Activated CD4-positive, alpha-beta T cell treated with anti-CD3 and anti-CD28 coated beads for 24 hours (primary cell): ENCODE results near the gene TMEM25.
"Not testable (repeated sequence)": the region's sequence is repeated elsewhere in the genome, so short reads cannot be mapped to it uniquely, and the experiment has no call there.

Experiments used
- DNase-seq, 2 donors: peaks; one replicate each; pipeline ENCODE4 v3.0.0-alpha.2; 2020; ENCODE audit warnings: low read depth in 2 of 2

TMEM25 gene

DNA sequence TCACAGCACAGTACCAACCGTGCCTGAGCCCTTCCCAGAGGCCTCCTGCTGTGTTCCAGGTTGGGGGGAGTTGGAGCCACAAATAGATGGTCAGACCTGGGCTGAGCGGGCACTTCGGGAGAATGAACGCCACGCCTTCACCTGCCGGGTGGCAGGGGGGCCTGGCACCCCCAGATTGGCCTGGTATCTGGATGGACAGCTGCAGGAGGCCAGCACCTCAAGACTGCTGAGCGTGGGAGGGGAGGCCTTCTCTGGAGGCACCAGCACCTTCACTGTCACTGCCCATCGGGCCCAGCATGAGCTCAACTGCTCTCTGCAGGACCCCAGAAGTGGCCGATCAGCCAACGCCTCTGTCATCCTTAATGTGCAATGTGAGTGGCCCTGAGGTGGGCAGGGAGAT is 1.1 kb downstream of the TMEM25 start:
- DNase-seq: no peak

DNA sequence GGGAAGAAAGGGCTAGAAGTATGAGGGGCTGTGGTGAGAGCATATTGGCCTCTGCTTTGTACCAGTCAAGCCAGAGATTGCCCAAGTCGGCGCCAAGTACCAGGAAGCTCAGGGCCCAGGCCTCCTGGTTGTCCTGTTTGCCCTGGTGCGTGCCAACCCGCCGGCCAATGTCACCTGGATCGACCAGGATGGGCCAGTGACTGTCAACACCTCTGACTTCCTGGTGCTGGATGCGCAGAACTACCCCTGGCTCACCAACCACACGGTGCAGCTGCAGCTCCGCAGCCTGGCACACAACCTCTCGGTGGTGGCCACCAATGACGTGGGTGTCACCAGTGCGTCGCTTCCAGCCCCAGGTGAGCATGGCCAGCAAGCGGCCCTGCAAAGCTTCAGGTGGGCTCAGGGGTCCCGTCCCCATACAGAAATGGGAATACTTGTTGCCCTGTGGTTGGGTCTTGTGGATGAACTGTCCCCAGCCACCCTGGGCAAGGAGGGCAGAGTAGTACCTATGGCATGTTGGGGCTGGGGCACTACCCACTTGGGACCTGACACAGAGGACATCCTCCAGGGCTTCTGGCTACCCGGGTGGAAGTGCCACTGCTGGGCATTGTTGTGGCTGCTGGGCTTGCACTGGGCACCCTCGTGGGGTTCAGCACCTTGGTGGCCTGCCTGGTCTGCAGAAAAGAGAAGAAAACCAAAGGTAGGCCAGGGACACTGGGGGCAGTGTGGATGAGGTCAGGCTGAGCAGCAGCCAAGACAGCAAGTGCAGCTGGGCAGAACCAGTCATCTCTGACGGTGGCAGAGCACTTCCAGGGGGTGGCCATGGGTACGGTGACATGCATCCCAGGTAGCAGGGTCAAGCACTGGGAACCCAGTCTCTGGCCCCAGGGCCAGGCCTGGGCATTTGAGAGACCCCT is 2.1 kb downstream of the TMEM25 start:
- DNase-seq: no peak

DNA sequence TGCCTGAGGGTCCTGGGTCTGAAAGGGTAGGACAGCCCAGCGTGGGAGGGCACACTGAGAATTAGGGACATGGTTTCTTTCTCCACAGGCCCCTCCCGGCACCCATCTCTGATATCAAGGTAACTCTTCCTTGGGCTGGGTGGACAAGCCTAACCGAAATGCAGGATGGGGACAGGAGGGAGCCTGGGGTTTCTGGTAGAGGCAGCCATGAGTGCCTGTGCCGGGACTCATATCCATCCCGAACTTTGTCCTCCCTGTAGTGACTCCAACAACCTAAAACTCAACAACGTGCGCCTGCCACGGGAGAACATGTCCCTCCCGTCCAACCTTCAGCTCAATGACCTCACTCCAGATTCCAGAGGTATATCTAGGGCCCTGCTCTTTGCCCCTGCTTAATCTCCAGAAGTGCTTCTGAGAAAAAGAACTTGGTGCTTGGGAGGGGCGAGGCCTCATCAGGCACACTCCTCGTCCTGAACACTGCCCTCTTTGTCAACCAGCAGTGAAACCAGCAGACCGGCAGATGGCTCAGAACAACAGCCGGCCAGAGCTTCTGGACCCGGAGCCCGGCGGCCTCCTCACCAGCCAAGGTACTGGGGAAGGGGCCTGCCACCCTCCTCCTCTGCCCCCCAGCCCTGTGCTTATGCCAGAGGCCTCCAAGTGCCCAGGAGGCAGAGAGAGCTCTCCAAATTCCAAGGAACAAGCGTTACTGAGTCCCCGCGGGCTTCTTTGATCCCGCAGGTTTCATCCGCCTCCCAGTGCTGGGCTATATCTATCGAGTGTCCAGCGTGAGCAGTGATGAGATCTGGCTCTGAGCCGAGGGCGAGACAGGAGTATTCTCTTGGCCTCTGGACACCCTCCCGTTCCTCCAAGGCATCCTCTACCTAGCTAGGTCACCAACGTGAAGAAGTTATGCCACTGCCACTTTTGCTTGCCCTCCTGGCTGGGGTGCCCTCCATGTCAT is 3.1 kb downstream of the TMEM25 start:
- DNase-seq: no peak

DNA sequence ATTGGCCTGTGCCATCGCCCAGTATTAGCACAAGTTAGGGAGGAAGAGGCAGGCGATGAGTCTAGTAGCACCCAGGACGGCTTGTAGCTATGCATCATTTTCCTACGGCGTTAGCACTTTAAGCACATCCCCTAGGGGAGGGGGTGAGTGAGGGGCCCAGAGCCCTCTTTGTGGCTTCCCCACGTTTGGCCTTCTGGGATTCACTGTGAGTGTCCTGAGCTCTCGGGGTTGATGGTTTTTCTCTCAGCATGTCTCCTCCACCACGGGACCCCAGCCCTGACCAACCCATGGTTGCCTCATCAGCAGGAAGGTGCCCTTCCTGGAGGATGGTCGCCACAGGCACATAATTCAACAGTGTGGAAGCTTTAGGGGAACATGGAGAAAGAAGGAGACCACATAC is 4.3 kb downstream of the TMEM25 start:
- no peak for DNase-seq

DNA sequence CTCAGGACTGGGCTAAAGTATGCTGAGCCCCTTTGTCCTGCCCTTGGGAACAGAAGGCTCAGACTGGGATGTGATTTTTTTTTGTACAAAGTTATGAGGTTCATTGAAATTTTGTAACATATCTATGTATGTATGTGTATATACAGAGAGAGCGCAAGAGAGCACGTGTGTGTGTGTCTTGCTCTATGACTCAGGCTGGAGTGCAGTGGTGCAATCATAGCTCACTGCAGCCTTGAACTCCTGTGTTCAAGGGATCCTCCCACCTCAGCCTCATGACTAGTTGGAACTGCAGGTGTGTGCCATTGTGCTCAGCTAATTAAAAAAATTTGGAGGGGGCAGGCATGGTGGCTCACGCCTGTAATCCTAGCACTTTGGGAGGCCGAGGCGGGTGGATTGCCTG is 5.7 kb downstream of the TMEM25 start:
- DNase-seq: no peak

DNA sequence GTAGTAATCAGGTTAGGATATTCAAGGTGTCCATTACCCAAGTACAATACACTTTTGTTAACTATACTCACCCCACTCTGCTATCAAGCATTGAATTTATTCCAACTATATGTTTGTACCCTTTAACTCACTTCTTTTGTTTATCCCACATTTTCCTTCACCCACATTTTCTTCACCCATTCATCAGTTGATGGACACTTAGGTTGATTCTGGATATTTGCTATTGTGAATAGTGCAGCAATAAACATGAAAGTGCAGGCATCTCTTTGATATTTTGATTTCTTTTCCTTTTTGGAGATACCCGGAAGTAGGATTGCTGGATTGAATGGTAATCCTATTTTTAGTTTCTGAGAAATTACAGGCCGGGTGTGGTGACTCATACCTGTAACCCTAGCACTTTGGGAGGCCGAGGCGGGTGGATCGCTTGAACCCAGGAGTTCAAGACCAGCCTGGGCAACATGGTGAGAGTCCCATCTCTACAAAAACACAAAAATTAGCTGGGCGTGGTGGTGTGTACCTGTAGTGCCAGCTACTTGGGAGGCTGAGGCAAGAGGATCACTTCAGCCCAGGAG is 6.5 kb downstream of the TMEM25 start:
- no peak for DNase-seq

DNA sequence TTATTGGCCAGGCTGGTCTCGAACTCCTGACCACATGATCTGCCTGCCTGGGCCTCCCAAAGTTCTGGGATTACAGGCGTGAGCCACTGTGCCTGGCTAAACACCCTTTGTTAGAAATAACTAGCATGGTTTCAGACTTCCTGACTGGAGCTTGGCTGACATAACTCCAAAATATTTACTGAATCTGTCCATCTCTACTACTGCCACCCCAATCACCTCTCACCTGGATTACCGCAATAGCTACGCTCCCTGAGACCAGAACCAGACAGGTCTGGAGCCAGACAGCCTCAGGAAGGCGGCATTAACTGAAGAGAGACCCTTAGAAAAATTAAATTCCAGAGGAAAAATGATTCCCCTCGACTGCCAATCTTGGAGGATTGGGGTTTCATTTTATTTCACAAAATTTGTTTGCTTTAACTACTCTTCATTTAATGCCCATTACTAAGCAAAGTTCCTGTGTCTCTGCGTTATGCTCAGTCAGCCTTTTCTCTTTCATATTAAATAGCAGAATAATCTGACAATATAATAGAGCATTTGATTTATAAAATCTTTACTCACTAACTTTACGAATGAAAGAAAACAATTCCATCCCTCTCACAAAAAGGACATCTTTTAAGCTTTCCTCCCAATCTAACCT is 13.1 kb downstream of the TMEM25 start:
- DNase-seq: no peak

DNA sequence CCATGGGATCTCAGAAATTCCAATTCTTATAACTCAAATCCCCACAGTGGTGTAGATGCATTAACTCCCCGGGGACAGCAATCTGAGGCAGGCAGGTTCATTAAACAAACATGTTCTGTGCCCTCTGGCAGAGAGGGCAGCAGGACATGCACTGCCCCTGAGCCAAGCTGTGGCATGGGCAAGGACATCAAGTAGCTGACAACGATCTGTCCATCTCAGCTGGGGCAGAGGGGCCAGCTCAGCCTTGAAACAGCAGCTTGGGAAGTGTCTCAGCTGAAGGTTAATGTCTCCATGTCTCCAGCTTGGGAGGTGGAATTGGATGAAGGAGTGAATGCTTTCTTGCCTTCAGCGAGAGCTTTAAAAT is 13.6 kb downstream of the TMEM25 start:
- DNase-seq: no peak

DNA sequence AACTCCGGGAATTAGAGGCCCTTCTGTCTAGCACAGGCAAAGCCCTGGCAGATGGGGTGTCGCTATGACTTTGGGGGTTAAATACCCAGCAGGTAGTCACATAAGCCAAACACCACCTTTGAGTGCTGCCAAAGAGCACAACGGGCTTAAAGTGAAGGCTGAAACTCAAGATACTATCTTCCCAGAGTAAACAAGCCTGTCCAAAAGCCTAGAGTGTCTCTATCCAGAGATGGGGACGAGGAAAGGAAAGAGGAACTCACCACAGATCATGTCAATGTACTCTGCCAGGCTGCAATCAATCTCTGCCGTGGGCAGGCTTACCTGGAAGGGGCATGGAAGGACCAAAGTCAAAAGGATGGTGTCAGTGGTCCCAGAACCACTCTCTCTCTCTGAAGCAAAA is 14.5 kb downstream of the TMEM25 start:
- DNase-seq: no peak

DNA sequence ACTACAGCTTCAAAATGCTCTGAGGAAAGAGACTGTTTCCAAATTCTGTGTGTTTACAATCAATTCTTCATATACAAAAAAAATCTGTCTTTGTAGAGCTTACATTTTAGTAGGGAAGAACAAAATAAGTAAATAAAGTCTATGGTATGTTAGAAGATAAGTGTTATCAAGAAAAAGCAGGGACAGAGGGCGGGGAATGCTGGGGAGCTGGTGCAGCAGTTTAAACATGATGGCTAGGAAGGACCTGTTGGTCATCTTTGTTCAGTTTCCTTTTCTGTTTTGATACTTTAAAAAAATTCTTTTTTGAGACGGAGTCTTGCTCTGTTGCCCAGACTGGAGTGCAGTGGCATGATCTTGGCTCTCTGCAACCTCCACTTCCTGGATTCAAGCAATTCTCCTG is 16.1 kb downstream of the TMEM25 start:
- no peak for DNase-seq

DNA sequence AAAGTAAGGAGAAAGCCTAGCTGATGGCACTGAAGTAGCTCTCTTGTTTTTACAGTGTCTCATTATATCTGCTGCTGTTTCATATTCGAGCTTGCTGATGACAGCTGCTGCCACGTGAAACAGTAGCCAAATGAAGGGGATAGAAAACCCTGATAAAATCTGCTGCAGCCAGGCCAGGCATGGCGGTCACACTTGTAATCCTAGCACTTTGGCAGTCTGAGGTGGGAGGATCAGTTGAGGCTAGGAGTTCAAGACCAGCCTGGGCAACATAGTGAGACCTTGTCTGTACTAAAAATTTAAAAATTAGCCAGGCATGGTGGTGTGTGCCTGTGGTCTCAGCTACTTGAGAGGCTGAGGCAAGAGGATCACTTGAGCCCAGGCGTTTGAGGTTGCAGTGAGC is 21.3 kb downstream of the TMEM25 start:
- DNase-seq: no peak

DNA sequence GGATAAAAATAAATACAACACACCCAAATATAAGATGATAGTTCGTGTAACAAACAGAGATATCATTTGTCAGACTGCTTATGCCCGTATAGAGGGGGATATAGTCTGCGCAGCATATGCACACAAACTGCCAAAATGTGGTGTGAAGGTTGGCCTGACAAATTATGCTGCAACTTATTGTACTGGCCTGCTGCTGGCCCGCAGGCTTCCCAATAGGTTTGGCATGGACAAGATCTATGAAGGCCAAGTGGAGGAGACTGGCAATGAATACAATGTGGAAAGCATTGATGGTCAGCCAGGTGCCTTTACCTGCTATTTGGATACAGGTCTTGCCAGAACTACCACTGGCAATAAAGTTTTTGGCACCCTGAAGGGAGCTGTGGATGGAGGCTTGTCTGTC is 29.8 kb downstream of the TMEM25 start:
- no peak for DNase-seq

DNA sequence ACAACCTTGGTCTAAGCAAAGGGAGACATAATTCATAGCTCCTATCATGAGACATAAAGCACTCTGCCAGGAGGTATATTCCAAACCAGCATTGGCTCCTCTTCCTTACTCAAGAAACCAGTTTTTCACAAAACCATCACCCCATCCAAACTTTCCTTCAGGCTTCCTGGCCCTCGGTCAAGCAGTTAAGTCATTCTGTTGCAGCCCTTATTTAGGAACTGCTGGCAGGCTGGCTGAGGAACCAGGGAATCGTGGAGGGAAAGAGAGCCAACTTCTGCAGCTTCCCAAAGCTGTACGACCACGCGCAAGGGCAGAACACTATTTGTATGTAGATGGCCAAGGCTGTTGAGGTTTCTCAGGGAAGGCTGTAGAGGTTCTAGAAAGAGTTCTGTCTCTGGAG is 34.1 kb downstream of the TMEM25 start:
- no peak for DNase-seq

DNA sequence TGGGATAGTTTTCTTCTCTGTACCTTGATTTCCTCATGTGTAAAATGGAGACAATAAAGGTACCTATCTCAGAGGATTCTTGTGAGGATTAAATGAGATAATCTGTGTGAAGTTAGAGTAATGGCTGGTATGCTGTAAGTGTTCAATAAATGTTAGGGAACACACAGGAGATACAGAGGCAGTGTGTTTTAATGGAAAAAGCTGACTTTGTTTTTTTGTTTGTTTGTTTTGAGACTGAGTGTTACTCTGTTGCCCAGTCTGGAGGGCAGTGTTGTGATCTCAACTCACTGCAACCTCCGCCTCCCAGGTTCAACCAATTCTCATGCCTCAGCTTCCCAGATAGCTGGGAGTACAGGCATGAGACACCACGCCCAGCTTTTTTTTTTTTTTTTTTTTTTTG is 38.7 kb downstream of the TMEM25 start:
- no peak for DNase-seq

DNA sequence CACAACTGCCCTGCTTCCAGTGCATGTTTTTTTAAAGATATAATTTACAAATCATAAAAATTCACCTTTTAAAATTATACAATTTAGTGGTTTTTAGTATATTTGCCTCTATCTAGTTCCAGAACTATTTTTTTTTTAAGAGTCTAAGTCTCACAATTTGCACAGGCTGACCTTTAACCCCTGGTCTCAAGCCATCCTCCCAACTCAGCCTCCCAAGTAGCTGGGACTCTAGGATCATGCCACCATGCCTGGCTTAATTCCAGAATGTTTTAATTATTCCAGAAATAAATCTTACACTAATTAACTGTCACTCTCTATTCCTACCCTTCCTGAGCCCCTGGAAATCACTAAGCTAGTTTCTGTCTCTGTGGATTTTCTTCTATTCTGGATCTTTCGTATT is 39.8 kb downstream of the TMEM25 start:
- DNase-seq: no peak

DNA sequence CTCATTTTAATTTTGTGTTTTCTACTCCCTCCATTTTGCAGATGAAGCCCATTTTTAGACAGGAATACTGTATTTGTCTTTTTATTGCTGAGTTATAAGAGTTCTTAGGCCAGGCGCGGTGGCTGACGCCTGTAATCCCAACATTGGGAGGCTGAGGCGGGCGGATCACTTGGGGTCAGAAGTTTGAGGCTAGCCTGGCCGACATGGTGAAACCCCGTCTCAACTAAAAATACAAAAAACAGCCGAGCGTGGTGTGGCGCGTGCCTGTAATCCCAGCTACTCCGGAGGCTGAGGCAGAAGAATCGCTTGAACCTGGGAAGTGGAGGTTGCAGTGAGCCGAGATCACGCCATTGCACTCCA is 40.7 kb downstream of the TMEM25 start:
- peak in 1 of 2 donors; percentile 1 for DNase-seq

DNA sequence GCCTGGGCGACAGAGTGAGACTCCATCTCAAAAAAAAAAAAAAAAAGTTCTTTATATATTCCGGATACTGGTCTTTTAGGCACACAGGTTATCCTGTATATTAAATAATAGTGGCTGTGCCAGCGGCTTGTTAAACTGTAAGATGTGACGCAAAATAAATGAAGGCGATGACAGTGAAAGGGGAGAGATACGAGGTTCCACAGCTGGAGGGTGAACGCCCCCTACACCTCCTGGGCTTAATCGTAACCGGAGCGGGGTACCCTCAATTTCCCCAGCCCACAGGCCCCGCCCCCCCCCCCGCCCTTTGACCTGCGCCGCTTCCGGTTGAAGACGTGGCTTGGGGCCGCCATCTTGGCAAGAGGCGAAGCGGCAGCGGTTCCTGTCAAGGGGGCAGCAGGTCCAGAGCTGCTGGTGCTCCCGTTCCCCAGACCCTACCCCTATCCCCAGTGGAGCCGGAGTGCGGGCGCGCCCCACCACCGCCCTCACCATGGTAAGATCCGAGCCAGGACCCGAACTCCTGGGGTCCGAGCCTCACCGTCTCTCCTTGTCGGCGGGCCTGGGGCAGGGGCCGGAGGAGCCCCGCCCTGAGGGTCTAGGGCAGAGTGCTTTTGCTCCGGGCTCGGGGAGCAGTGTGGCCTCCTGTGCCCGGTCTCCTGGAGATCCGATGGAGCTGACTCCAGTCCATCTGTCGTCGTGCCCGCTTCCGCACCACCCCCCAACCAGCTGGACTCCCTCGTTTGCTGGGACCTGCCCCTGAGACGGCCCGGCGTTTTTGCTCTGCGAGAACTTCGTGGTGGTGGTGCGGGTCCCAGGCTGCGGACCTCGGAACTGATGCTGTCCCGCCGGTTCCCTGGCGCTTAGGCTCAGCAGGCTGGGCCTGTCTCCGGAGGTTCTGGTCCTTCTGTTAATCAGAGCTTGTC is 41.3 kb downstream of the TMEM25 start, which contains the start of gene ARCN1:
Gene ARCN1, plus strand, starts transcription at position 349 of the 920 bp plus-strand sequence. Its CDS starts 139 bp downstream, at position 488.
- DNase-seq: peak; percentile 53 to 62

DNA sequence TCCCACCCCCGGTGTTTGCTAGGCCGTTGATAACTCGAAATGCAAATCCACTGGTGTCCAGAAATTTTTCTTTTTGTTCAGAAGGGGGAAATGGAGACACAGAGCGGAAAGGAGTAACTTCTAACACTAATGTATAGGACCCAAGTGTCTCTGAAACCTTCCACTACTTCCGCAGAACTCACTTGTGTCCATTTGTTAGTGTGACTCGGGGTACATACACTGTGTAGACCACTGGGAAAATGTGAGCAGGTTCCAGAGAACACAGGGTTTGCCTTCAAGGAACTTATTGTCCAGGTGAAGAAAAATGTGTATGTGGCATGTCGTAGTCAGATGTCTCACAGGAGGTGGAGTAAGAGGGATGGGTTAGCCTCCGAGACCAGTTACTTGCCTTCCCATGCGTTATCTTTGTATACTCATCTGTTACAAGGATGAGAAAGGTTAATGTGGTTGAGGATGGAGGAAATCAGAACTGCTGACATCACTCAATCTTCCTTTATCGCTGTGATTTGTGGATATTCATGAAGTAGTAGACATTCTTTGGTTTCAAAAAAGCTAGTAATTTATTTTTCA is 42.1 kb downstream of the TMEM25 start:
- no peak for DNase-seq

DNA sequence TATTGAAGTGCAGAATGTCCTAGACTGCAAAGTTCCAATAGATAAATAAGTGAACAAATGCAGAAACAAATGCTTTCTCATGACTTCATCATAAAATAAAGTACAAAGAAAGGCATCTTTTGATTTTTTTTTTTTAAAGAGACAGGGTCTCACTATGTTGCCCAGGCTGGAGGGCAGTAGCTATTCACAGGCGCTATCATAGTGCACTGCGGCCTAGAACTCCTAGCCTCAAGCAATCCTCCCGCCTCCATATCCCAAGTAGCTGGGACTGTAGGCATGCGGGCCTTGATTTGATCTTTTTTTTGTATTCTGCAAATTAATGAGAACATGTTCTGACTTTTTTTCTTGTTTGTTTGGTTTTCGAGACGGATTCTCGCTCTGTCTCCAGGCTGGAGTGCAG is 43.6 kb downstream of the TMEM25 start:
- DNase-seq: no peak

DNA sequence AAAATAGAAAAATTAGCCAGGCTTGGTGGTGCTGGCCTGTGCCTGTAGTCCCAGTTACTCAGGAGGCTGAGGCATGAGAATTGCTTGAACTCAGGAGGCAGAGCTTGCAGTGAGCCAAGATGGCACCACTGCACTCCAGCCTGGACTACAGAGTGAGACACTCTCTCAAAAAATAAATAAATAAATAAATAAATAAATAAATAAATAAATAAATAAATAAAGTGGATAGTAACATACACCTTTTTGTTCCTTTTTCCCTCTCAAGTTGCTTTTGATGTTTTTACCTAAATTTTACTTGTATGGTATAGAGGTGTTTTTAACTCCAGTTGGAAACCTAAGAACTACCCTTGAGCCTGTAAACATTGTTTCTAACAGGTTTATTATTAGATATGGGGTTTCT is 47.0 kb downstream of the TMEM25 start:
- not testable (repeated sequence) for DNase-seq
